GM10248 (cell line): ENCODE data around the gene FAM228A.

Experiments used
- CTCF ChIA-PET: fragments of 300-600 bp; sonication (Branson Sonifier 250); formaldehyde crosslinking; extraction: SDS; loops from one replicate; lab custom pipeline; 2021; ENCODE audit warnings: antibody characterized with exemption; lab: Yijun Ruan, JAX
- POLR2A ChIA-PET: fragments of 350-650 bp; sonication (Branson Sonifier 250); formaldehyde crosslinking; extraction: SDS; loops from one replicate; lab custom pipeline; 2020; ENCODE audit warnings: antibody characterized with exemption; lab: Yijun Ruan, JAX
- DNase-seq: peaks from one replicate; pipeline ENCODE4 v3.0.0; 2012; ENCODE audit errors: extremely low spot score
- TF ChIP-seq, protein P1 (sequence below): IDR thresholded peaks from 2 replicates; pipeline ENCODE4 v1.5.1; 2012; ENCODE audit warnings: mild to moderate bottlenecking, low read depth; ENCODE audit errors: extremely low read depth, missing control alignments, control extremely low read depth

The FAM228A gene

DNA sequence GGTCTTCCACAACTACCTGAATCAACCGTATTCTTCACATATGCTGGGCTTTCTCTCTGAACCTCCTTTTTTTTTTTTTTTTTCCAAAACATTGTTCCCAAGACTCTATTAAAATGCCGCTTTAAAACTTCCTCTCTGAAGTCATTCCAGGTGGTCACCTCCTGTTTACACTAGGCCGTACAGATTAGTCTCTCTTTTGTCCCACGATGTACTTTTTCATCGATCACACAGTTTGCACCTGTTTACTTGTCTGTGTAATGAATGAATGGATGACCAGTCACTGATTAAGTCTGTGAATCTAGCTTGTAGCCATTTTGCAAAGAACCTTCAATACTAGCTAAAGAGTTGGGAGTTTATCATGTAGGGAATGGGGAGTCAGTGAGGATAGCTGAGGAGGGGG is 16.7 kb upstream of the FAM228A start:
- POLR2A ChIA-PET: no interaction called here
- CTCF ChIA-PET: interaction anchor here (0.8 kb wide), 1 partner anchor 75 kb away, joined by 3 read pairs; no protein-coding TSS in a partner anchor
- TF ChIP-seq, protein P1, sequence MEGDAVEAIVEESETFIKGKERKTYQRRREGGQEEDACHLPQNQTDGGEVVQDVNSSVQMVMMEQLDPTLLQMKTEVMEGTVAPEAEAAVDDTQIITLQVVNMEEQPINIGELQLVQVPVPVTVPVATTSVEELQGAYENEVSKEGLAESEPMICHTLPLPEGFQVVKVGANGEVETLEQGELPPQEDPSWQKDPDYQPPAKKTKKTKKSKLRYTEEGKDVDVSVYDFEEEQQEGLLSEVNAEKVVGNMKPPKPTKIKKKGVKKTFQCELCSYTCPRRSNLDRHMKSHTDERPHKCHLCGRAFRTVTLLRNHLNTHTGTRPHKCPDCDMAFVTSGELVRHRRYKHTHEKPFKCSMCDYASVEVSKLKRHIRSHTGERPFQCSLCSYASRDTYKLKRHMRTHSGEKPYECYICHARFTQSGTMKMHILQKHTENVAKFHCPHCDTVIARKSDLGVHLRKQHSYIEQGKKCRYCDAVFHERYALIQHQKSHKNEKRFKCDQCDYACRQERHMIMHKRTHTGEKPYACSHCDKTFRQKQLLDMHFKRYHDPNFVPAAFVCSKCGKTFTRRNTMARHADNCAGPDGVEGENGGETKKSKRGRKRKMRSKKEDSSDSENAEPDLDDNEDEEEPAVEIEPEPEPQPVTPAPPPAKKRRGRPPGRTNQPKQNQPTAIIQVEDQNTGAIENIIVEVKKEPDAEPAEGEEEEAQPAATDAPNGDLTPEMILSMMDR: no peak
- DNase-seq: no peak

DNA sequence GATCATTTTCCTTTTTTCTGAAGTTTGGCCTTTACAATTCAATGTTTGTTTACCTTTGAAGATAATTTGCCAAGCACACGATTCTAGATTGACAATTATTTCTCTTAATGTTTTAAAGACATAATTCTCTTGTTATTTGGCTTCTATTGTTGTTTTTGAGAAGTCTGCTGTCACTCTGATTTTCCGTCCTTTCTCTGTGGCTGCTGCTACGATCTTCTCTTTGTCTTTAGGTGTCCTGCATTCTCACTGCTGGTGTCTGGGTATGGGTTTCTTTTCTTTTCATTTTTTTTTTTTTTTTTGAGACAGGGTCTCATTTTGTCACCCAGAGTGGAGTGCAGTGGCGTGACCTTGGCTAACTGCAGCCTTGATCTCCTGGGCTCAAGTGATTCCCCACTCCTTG is 15.1 kb upstream of the FAM228A start:
- DNase-seq: no peak
- CTCF ChIA-PET: no interaction called here
- TF ChIP-seq, protein P1: no peak
- POLR2A ChIA-PET: no interaction called here

DNA sequence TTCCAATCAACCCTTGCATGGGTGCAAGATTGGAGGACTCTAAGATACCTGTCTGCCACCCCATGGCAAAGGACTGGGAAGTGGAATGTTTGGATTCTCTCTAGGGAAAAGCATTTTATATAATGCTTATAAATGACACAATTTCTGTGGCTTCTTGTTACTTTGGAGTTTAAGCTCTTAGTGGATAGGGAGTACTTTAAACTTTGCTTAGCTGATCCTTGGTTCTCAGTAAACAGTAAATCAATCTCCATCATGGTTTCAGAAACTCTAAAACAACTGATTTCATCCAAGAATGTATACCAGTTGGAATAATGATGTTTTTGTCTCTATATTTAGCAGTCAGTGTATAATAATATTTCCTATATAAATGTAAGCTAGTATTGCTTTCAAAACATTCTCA is 14.1 kb upstream of the FAM228A start:
- POLR2A ChIA-PET: no interaction called here
- CTCF ChIA-PET: interaction anchor here (6.7 kb wide), 1 partner anchor 336 kb away, joined by 27 read pairs; no protein-coding TSS in a partner anchor
- no peak for DNase-seq
- TF ChIP-seq, protein P1: no peak

DNA sequence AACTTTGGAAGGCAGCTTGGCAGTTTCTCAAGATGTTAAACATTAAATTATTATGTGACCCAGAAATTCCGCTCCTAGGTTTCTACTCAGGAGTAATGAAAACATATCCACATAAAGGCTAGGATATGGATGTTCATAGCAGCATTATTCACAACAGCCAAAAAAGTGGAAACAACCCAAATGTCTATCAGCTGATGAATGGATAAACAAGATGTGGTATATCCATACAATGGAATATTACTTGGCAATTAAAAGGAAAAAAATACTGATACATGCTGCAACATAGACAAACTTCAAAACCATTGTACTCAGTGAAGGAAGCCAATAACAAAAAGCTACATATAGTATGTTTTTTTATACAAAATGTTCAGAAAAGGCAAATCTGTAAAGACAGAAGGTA is 12.4 kb upstream of the FAM228A start:
- TF ChIP-seq, protein P1: no peak
- DNase-seq: no peak
- ChIA-PET POLR2A (interaction anchor here (0.5 kb wide), 1 partner anchor 83 kb away, joined by 3 read pairs; no protein-coding TSS in a partner anchor), CTCF (interaction anchor here (1.3 to 6.7 kb wide), 7 partner anchors 10 to 338 kb away, joined by 3 to 27 read pairs (median 9); partner anchors contain the start of genes ATAD2B, FAM228A and TP53I3)

DNA sequence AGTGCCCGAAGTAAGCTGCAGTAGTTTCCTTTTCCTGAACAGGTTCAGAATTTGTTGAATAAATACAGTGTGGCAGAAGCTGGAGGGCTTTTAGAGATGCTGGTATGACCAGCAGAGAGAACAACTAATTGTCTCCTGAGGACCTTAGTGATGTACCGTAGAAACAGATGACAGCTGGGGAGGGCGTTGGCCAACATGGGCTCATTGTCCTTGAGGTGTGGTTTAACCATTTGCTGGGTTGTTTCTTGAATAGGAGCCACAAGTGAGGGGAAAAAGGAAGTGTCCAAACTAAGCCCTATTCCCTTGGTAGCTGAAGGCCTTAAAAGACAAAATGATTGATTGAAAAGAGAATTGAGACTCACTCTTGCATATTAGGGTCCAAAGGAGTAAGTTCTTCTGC is 11.7 kb upstream of the FAM228A start:
- ChIA-PET POLR2A (no interaction called here), CTCF (interaction anchor here (1.2 to 6.7 kb wide), 9 partner anchors 7 to 338 kb away, joined by 3 to 27 read pairs (median 7); partner anchors contain the start of genes ATAD2B, FAM228A and TP53I3)
- no peak for DNase-seq
- TF ChIP-seq, protein P1: no peak

DNA sequence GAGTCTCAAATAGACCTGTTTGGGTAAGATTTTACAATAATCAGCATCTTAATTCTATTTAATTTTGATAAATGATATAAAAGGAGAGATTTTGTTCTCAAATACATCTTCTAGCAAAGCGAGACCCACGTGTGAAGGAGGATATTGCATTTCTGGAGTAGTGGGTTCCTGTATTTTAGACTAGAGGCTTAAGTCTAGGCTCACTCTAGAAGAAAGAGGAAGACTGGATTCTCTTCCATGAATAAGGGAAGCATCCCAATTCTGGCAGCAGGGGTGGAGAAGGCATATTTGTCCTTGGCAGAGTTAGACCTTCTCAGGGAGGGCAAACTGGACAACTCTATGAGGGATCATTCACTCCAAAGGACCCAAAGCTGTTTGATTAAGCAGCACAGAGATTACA is 11.3 kb upstream of the FAM228A start:
- CTCF ChIA-PET: interaction anchor here (0.7 to 6.7 kb wide), 10 partner anchors 8 to 339 kb away, joined by 3 to 27 read pairs (median 6); partner anchors contain the start of genes ATAD2B, FAM228A and TP53I3
- TF ChIP-seq, protein P1: no peak
- POLR2A ChIA-PET: no interaction called here
- DNase-seq: no peak
